Activated CD8-positive, alpha-beta memory T cell treated with anti-CD3 and anti-CD28 coated beads, Interleukin-2, amount 50 U/mL, for 48 hours (primary cell): ENCODE results near the gene C1R.
"Not testable (repeated sequence)": the region's sequence is repeated elsewhere in the genome, so short reads cannot be mapped to it uniquely, and the experiment has no call there.

ENCODE experiments used
- DNase-seq: peaks from one replicate; pipeline ENCODE4 v3.0.0-alpha.2; 2020

Gene C1R

GRCh38 chr12:7065073-7065623 lies 27.1 kb downstream of the C1R start:
- no peak for DNase-seq

GRCh38 chr12:7064516-7064915 lies 27.7 kb downstream of the C1R start:
- DNase-seq, result no peak

GRCh38 chr12:7061596-7061995 lies 30.6 kb downstream of the C1R start:
- no peak for DNase-seq

- no peak for DNase-seq
These were observed 31.1 kb downstream of the C1R start for GRCh38 chr12:7061138-7061537.

GRCh38 chr12:7060353-7060954 lies 31.8 kb downstream of the C1R start, which contains the start of gene C1S:
TSS of gene C1S (plus strand) at chr12:7060718. CDS start at chr12:7061913, 1,195 bp downstream.
- no peak for DNase-seq

GRCh38 chr12:7059780-7060179 lies 32.5 kb downstream of the C1R start:
- DNase-seq, result no peak

- no peak for DNase-seq
These were observed 33.3 kb downstream of the C1R start for GRCh38 chr12:7058850-7059395.

- DNase-seq, result no peak
These were observed 33.9 kb downstream of the C1R start for GRCh38 chr12:7058163-7058845.

GRCh38 chr12:7055736-7056135 lies 36.5 kb downstream of the C1R start:
- DNase-seq, result not testable (repeated sequence)

GRCh38 chr12:7054925-7055324 lies 37.3 kb downstream of the C1R start:
- DNase-seq, result no peak

GRCh38 chr12:7049973-7050372 lies 42.3 kb downstream of the C1R start:
- not testable (repeated sequence) for DNase-seq

GRCh38 chr12:7049445-7049951 lies 42.7 kb downstream of the C1R start:
- not testable (repeated sequence) for DNase-seq

- no peak for DNase-seq
These were observed 44.9 kb downstream of the C1R start for GRCh38 chr12:7047306-7047705.

- no peak for DNase-seq
These were observed 45.7 kb downstream of the C1R start for GRCh38 chr12:7046383-7047105.

- no peak for DNase-seq
These were observed 46.3 kb downstream of the C1R start for GRCh38 chr12:7045913-7046312.

GRCh38 chr12:7042842-7043241 lies 49.4 kb downstream of the C1R start:
- DNase-seq, result no peak

- no peak for DNase-seq
These were observed 52.8 kb downstream of the C1R start for GRCh38 chr12:7039403-7039802.

GRCh38 chr12:7038591-7038990 lies 53.7 kb downstream of the C1R start:
- DNase-seq, result no peak

- not testable (repeated sequence) for DNase-seq
These were observed 54.8 kb downstream of the C1R start for GRCh38 chr12:7037411-7037810.

GRCh38 chr12:7035463-7035862 lies 56.8 kb downstream of the C1R start:
- no peak for DNase-seq

GRCh38 chr12:7034464-7034863 lies 57.8 kb downstream of the C1R start:
- no peak for DNase-seq

GRCh38 chr12:7032990-7033389 lies 59.3 kb downstream of the C1R start:
- DNase-seq, result no peak

GRCh38 chr12:7031306-7031705 lies 60.9 kb downstream of the C1R start:
- no peak for DNase-seq
